HL-60/S4 (cell line): ENCODE data around the gene TTF2.
"Not testable (repeated sequence)": the region's sequence is repeated elsewhere in the genome, so short reads cannot be mapped to it uniquely, and the experiment has no call there.

Source experiments
- in situ Hi-C: fragments of 300-500 bp; cut with MboI; formaldehyde crosslinking; loops from 2 replicates; pipeline ENCODE4 v1.14.3; 2022; ENCODE audit warnings: low sequenced_read_pairs

The TTF2 gene

GRCh38 chr1:117147341-117147831 lies 87.3 kb downstream of the TTF2 start:
- in situ Hi-C loops, result no loop called here

- in situ Hi-C loops, result no loop called here
These were observed 87.9 kb downstream of the TTF2 start for GRCh38 chr1:117147856-117148588.

- in situ Hi-C loops, result no loop called here
These were observed 90.2 kb downstream of the TTF2 start for GRCh38 chr1:117150316-117150715.

- in situ Hi-C loops, result not testable (repeated sequence)
These were observed 91.2 kb downstream of the TTF2 start for GRCh38 chr1:117151305-117151704.
